HepG2 (cell line): ENCODE results near the gene AHSG. TPM values are rescaled to one million over a fixed set of nuclear protein-coding genes. Genes with fewer than 3 reads are reported as not detected.

Experiments used
- BCL6 ChIP-seq: IDR thresholded peaks from 2 replicates; pipeline ENCODE4 v1.6.1; 2016; ENCODE audit warnings: missing genetic modification reagents, missing compliant biosample characterization
- ELF3 ChIP-seq: IDR thresholded peaks from 2 replicates; pipeline ENCODE4 v1.6.1; 2016; ENCODE audit warnings: missing genetic modification reagents, missing compliant biosample characterization
- HDAC1 ChIP-seq: sonication (generic); formaldehyde crosslinking; IDR thresholded peaks from 2 replicates; pipeline ENCODE4 v1.5.1; 2020; ENCODE audit warnings: mild to moderate bottlenecking, missing genetic modification reagents
- HMG20B ChIP-seq: conservative IDR thresholded peaks from 2 replicates; pipeline ENCODE4 v1.6.1; 2016; ENCODE audit warnings: missing genetic modification reagents, missing compliant biosample characterization
- HNRNPLL ChIP-seq: fragments of 200-400 bp; formaldehyde crosslinking; IDR thresholded peaks from 2 replicates; pipeline ENCODE4 v1.6.1; 2017; ENCODE audit warnings: mild to moderate bottlenecking, low read depth, low read length; ENCODE audit not compliant: poor library complexity, severe bottlenecking
- JUN ChIP-seq: sonication (generic); formaldehyde crosslinking; IDR thresholded peaks from 2 replicates; pipeline ENCODE4 v1.4.0; 2020; ENCODE audit warnings: mild to moderate bottlenecking, missing genetic modification reagents
- MAZ ChIP-seq, 2 experiments: sonication (generic) in 1 of 2; formaldehyde crosslinking in 1 of 2; IDR thresholded peaks; 2 replicates each; pipeline versions ENCODE4 v1.5.0 to v1.6.1; 2012 to 2020; ENCODE audit warnings: low read depth in 2 of 2, mild to moderate bottlenecking in 2 of 2, borderline replicate concordance in 1 of 2, improper control_type of control experiment in 1 of 2, low read length in 1 of 2, missing genetic modification reagents in 1 of 2, moderate library complexity in 1 of 2
- MLLT10 ChIP-seq: sonication (generic); formaldehyde crosslinking; IDR thresholded peaks from 2 replicates; pipeline ENCODE4 v1.4.0; 2020; ENCODE audit warnings: missing genetic modification reagents
- PHF21A ChIP-seq: sonication (generic); formaldehyde crosslinking; IDR thresholded peaks from 2 replicates; pipeline ENCODE4 v1.5.0; 2020; ENCODE audit warnings: mild to moderate bottlenecking, missing genetic modification reagents
- SNRNP70 ChIP-seq: fragments of 200-400 bp; formaldehyde crosslinking; IDR thresholded peaks from 2 replicates; pipeline ENCODE4 v1.6.1; 2017; ENCODE audit warnings: mild to moderate bottlenecking, low read depth, low read length, moderate library complexity
- SOX6 ChIP-seq, 2 experiments: fragments of 450-650 bp in 1 of 2; sonication (generic) in 1 of 2; formaldehyde crosslinking in 1 of 2; IDR thresholded peaks; 2 replicates each; pipeline versions ENCODE4 v1.4.0 to v1.6.1; 2017 to 2020; ENCODE audit warnings: antibody characterized with exemption in 1 of 2, mild to moderate bottlenecking in 1 of 2, missing genetic modification reagents in 1 of 2
- SP140L ChIP-seq: sonication (generic); formaldehyde crosslinking; IDR thresholded peaks from 2 replicates; pipeline ENCODE4 v1.4.0; 2020; ENCODE audit warnings: missing genetic modification reagents, borderline replicate concordance
- ZNF282 ChIP-seq: fragments of 450-650 bp; IDR thresholded peaks from 2 replicates; pipeline ENCODE4 v1.6.1; 2018; ENCODE audit not compliant: partially characterized antibody
- ZNF343 ChIP-seq: sonication (generic); formaldehyde crosslinking; IDR thresholded peaks from 2 replicates; pipeline ENCODE4 v1.4.0; 2020; ENCODE audit warnings: mild to moderate bottlenecking, missing genetic modification reagents
- ZNF530 ChIP-seq: sonication (generic); formaldehyde crosslinking; IDR thresholded peaks from 2 replicates; pipeline ENCODE4 v1.5.0; 2020; ENCODE audit warnings: low read depth, mild to moderate bottlenecking, missing genetic modification reagents
- ZNF547 ChIP-seq: sonication (generic); formaldehyde crosslinking; IDR thresholded peaks from 2 replicates; pipeline ENCODE4 v1.5.1; 2020; ENCODE audit warnings: mild to moderate bottlenecking, missing genetic modification reagents
- ZNF747 ChIP-seq: sonication (generic); formaldehyde crosslinking; IDR thresholded peaks from 2 replicates; pipeline ENCODE4 v1.8.1; 2023; ENCODE audit warnings: missing genetic modification reagents, mild to moderate bottlenecking, borderline replicate concordance
- polyA plus RNA-seq, 8 experiments: library from polyadenylated mRNA; depleted of rRNA in 3 of 8; stranded (reverse) in 7 of 8; unstranded in 1 of 8; fragments of >200 nt; fragmentation: Illumina TruSeq in 4 of 8; extraction: Trizol in 4 of 8; gene quantifications; 2 replicates each; pipeline versions ENCODE4 v1.2.1 to v1.2.3, GENCODE V29; 2011 to 2016; ENCODE audit warnings: low read depth in 4 of 8, missing spikeins in 1 of 8, mixed read lengths in 1 of 8; ENCODE audit not compliant: insufficient read depth in 1 of 8
- total RNA-seq, 5 experiments: library from RNA; depleted of rRNA; stranded (reverse); fragments of >200 nt; fragmentation: Illumina TruSeq; extraction: Trizol; gene quantifications; 2 replicates each; pipeline ENCODE4 v1.2.3, GENCODE V29; 2016; ENCODE audit warnings: low read depth in 1 of 5
- TF ChIP-seq, protein P1 (sequence below): IDR thresholded peaks from 2 replicates; pipeline ENCODE4 v1.6.1; 2012; ENCODE audit warnings: inconsistent platforms
- TF ChIP-seq, protein P2 (sequence below): sonication (generic); formaldehyde crosslinking; IDR thresholded peaks from 2 replicates; pipeline ENCODE4 v1.4.0; 2020; ENCODE audit warnings: mild to moderate bottlenecking, missing genetic modification reagents
- TF ChIP-seq, protein P3 (sequence below): sonication (generic); formaldehyde crosslinking; IDR thresholded peaks from 2 replicates; pipeline ENCODE4 v1.4.0; 2020; ENCODE audit warnings: missing genetic modification reagents, borderline replicate concordance
- TF ChIP-seq, protein P4 (sequence below): sonication (generic); formaldehyde crosslinking; IDR thresholded peaks from 2 replicates; pipeline ENCODE4 v1.4.0; 2020; ENCODE audit warnings: mild to moderate bottlenecking, missing genetic modification reagents
- TF ChIP-seq, protein P5 (sequence below): IDR thresholded peaks from 2 replicates; pipeline ENCODE4 v1.6.1; 2016
- TF ChIP-seq, protein P6 (sequence below): sonication (generic); formaldehyde crosslinking; IDR thresholded peaks from 2 replicates; pipeline ENCODE4 v1.4.0; 2020; ENCODE audit warnings: mild to moderate bottlenecking, low read depth, missing genetic modification reagents

Gene AHSG
- total and polyA plus RNA-seq, 2 of the 13 experiments (the other 11 are each of a cell fraction or from before 2014, with no cell fraction given) = 2,043 to 19,152 TPM

DNA sequence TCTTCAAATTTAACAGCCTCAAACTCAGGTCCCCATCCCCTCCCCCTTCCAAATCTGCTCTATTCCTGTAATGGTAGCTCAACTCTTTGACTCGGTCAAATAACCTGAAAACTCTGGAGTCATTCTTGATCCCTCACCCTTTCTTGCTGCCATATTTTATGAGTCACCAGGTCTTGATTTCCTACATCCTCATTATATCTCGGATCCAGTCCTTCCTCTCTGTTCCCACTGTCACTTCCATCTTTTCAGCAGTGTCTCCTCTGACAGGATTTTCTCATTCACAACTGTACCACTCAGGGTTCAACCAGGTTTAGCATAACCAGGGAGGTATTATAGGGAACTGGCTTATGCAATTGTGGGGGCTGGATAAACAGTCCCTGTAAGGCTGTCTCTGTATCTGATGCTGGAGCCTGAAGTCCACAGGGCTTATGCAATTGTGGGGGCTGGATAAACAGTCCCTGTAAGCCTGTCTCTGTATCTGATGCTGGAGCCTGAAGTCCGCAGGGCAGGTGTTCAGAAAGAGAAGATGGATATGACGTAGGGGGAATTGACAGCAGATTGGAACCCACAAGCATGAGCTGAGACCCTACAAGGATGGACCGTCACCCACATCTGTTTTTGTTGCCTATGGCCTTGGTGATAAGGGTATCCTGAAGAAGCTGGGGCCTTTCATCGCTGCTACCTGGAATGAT is 18.2 kb downstream of the AHSG start (continued):
- TF ChIP-seq MAZ (IDR thresholded peaks at IDR 0.05; ENCODE audit: borderline replicate concordance, low read depth, low read length) = peak; percentile 80; the same call in 1 of the 2 replicates
- peak; percentile 86 for TF ChIP-seq MAZ (CRISPR knock-in tag; IDR thresholded peaks at IDR 0.05; ENCODE audit: low read depth)
- TF ChIP-seq, protein P1, sequence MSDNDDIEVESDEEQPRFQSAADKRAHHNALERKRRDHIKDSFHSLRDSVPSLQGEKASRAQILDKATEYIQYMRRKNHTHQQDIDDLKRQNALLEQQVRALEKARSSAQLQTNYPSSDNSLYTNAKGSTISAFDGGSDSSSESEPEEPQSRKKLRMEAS = 0 out of 2 replicates have a peak, but pooled peaks have one; percentile 25
- TF ChIP-seq, protein P2, sequence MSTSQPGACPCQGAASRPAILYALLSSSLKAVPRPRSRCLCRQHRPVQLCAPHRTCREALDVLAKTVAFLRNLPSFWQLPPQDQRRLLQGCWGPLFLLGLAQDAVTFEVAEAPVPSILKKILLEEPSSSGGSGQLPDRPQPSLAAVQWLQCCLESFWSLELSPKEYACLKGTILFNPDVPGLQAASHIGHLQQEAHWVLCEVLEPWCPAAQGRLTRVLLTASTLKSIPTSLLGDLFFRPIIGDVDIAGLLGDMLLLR (CRISPR knock-in tag) = no peak
- peak; percentile 97 for TF ChIP-seq PHF21A
- peak; percentile 71; the same call in 1 of the 2 replicates for TF ChIP-seq HMG20B (CRISPR knock-in tag)
- TF ChIP-seq, protein P3, sequence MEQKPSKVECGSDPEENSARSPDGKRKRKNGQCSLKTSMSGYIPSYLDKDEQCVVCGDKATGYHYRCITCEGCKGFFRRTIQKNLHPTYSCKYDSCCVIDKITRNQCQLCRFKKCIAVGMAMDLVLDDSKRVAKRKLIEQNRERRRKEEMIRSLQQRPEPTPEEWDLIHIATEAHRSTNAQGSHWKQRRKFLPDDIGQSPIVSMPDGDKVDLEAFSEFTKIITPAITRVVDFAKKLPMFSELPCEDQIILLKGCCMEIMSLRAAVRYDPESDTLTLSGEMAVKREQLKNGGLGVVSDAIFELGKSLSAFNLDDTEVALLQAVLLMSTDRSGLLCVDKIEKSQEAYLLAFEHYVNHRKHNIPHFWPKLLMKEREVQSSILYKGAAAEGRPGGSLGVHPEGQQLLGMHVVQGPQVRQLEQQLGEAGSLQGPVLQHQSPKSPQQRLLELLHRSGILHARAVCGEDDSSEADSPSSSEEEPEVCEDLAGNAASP = peak; percentile 79; the same call in 1 of the 2 replicates
- no peak for TF ChIP-seq ZNF343 (CRISPR knock-in tag)
- TF ChIP-seq, protein P4, sequence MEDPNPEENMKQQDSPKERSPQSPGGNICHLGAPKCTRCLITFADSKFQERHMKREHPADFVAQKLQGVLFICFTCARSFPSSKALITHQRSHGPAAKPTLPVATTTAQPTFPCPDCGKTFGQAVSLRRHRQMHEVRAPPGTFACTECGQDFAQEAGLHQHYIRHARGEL (CRISPR knock-in tag) = no peak
- TF ChIP-seq JUN (CRISPR knock-in tag) = 0 out of 2 replicates have a peak, but pooled peaks have one; percentile 25
- TF ChIP-seq ZNF547 (CRISPR knock-in tag) = no peak
- peak; percentile 35; the same call in 1 of the 2 replicates for TF ChIP-seq ZNF747 (CRISPR knock-in tag)
- TF ChIP-seq SNRNP70 = no peak
- no peak for TF ChIP-seq MLLT10 (CRISPR knock-in tag)
- TF ChIP-seq BCL6 = peak; percentile 84
- TF ChIP-seq HNRNPLL = no peak
- TF ChIP-seq ZNF530 = no peak
- no peak for TF ChIP-seq ZNF282
- no peak for TF ChIP-seq SOX6 (IDR thresholded peaks at IDR 0.05)
- TF ChIP-seq SOX6 (CRISPR knock-in tag; IDR thresholded peaks at IDR 0.05) = peak; percentile 92
- TF ChIP-seq, protein P5, sequence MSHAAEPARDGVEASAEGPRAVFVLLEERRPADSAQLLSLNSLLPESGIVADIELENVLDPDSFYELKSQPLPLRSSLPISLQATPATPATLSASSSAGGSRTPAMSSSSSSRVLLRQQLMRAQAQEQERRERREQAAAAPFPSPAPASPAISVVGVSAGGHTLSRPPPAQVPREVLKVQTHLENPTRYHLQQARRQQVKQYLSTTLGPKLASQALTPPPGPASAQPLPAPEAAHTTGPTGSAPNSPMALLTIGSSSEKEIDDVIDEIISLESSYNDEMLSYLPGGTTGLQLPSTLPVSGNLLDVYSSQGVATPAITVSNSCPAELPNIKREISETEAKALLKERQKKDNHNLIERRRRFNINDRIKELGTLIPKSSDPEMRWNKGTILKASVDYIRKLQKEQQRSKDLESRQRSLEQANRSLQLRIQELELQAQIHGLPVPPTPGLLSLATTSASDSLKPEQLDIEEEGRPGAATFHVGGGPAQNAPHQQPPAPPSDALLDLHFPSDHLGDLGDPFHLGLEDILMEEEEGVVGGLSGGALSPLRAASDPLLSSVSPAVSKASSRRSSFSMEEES (CRISPR knock-in tag) = peak; percentile 49; the same call in 1 of the 2 replicates
- TF ChIP-seq, protein P6, sequence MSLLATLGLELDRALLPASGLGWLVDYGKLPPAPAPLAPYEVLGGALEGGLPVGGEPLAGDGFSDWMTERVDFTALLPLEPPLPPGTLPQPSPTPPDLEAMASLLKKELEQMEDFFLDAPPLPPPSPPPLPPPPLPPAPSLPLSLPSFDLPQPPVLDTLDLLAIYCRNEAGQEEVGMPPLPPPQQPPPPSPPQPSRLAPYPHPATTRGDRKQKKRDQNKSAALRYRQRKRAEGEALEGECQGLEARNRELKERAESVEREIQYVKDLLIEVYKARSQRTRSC (CRISPR knock-in tag) = no peak
- TF ChIP-seq HDAC1 (CRISPR knock-in tag) = peak; percentile 85
- peak; percentile 16; the same call in 1 of the 2 replicates for TF ChIP-seq ELF3 (CRISPR knock-in tag)
- TF ChIP-seq SP140L = peak; percentile 51; the same call in 1 of the 2 replicates
